Measurements from ENCODE around the gene GPC6. TPM values are rescaled to one million over a fixed set of nuclear protein-coding genes. Genes with fewer than 3 reads are reported as not detected.

Gene GPC6
- total RNA-seq, 3 donors from 2014 or later (not counting 1 experiment from before 2014, with no cell fraction given): not detected

DNA sequence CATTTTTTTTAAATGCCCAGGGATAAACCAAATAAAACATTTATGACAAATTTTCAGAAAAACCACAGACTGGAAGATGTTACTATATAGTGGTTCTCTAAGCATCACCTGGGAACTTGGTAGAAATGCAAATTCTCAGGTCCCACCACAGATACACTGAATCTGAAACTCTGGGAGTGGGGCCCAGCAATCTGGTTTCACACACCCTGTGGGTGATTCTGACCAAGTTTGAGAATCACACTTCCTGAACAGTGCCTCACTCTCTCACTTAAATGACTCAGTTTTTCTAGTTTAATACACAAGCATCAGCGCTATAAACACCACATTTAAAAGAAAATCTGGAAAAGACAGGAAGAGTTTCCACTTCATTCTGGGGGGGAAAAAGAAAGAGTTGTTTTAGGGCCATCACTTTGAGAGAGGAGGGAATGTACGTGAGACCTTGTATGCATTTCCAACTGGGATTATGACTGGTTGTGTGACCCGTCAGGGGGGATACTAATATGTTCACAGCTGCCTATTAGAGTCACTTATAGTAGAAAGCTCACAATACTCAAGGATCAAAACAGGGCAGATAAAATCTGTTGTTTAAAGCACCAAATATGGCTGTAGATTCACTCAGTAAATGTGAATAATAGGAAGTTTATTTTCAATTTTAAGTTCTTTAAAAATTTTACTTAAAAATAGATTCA is 567.7 kb downstream of the GPC6 start:
- H3K27me3 Mint-ChIP-seq (ENCODE audit: low read depth in 2 of 2): no peaks in the 10 kb centered on the region
- no peak overlapping the region for H3K4me3 Mint-ChIP-seq
- no peak for DNase-seq
- no peaks in the 10 kb centered on the region for H3K27me3 ChIP-seq (ENCODE audit: control insufficient read depth, insufficient read depth, low read length)
- peaks cover 3 to 4% of the 10 kb centered on the region in 2 donors for H3K9me3 Mint-ChIP-seq
- H3K36me3 Mint-ChIP-seq: no peaks in the 10 kb centered on the region
- H3K4me1 Mint-ChIP-seq: no peaks in the 10 kb centered on the region
- no peak overlapping the region for H3K27ac ChIP-seq (ENCODE audit: low read length)
- intact Hi-C loops (cut with micrococcal nuclease): no loop called here
- no peaks in the 10 kb centered on the region for H3K36me3 ChIP-seq (ENCODE audit: control insufficient read depth, insufficient read depth, low read length)
- no peak for TF ChIP-seq CTCF (IDR thresholded peaks at IDR 0.05)
- WGBS (ENCODE audit: insufficient coverage): 22% methylated on average over 2 of the region's 3 CpGs
- H3K9me3 ChIP-seq (ENCODE audit: control insufficient read depth, insufficient read depth, low read length): no peaks in the 10 kb centered on the region
- ATAC-seq: peak in 1 of 3 donors; percentile 38
- no peak overlapping the region for H3K27ac Mint-ChIP-seq
- no peak overlapping the region for H3K4me3 ChIP-seq (ENCODE audit: low read length)
- no peaks in the 10 kb centered on the region for H3K4me1 ChIP-seq (ENCODE audit: control insufficient read depth, insufficient read depth, low read length)

- Histone ChIP-seq H3K4me1 (ENCODE audit: control insufficient read depth, insufficient read depth, low read length) (no peaks in the 10 kb centered on the region), H3K36me3 (ENCODE audit: control insufficient read depth, insufficient read depth, low read length) (no peaks in the 10 kb centered on the region), H3K9me3 (ENCODE audit: control insufficient read depth, insufficient read depth, low read length) (no peaks in the 10 kb centered on the region), H3K27ac (ENCODE audit: low read length) (no peak overlapping the region), H3K27me3 (ENCODE audit: control insufficient read depth, insufficient read depth, low read length) (no peaks in the 10 kb centered on the region), H3K4me3 (ENCODE audit: low read length) (no peak overlapping the region)
- TF ChIP-seq CTCF (IDR thresholded peaks at IDR 0.05): no peak
- ATAC-seq: peak in 1 of 3 donors; percentile 42
- Mint-ChIP-seq H3K4me1 (no peaks in the 10 kb centered on the region), H3K27me3 (ENCODE audit: low read depth in 2 of 2) (no peaks in the 10 kb centered on the region), H3K9me3 (peaks cover 2 to 4% of the 10 kb centered on the region in 2 donors), H3K4me3 (no peak overlapping the region), H3K27ac (no peak overlapping the region), H3K36me3 (no peaks in the 10 kb centered on the region)
- intact Hi-C loops (cut with micrococcal nuclease): no loop called here
- WGBS (ENCODE audit: insufficient coverage): 57% methylated on average over 2 of the region's 2 CpGs
- no peak for DNase-seq
These were observed 570.9 kb downstream of the GPC6 start for GRCh38 chr13:93797463-93797862.

- H3K27ac Mint-ChIP-seq: no peak overlapping the region
- H3K27me3 Mint-ChIP-seq (ENCODE audit: low read depth in 2 of 2): no peaks in the 10 kb centered on the region
- no peak for ATAC-seq
- H3K4me3 Mint-ChIP-seq: no peak overlapping the region
- Histone ChIP-seq H3K4me3 (ENCODE audit: low read length) (no peak overlapping the region), H3K4me1 (ENCODE audit: control insufficient read depth, insufficient read depth, low read length) (no peaks in the 10 kb centered on the region), H3K27ac (ENCODE audit: low read length) (no peak overlapping the region), H3K9me3 (ENCODE audit: control insufficient read depth, insufficient read depth, low read length) (no peaks in the 10 kb centered on the region), H3K36me3 (ENCODE audit: control insufficient read depth, insufficient read depth, low read length) (no peaks in the 10 kb centered on the region), H3K27me3 (ENCODE audit: control insufficient read depth, insufficient read depth, low read length) (no peaks in the 10 kb centered on the region)
- intact Hi-C loops (cut with micrococcal nuclease): no loop called here
- DNase-seq: no peak
- no peaks in the 10 kb centered on the region for H3K36me3 Mint-ChIP-seq
- no peaks in the 10 kb centered on the region for H3K4me1 Mint-ChIP-seq
- TF ChIP-seq CTCF (IDR thresholded peaks at IDR 0.05): no peak
- WGBS (ENCODE audit: insufficient coverage): 93% methylated on average over 2 of the region's 3 CpGs
- peaks cover 2 to 7% of the 10 kb centered on the region in 2 donors for H3K9me3 Mint-ChIP-seq
These were observed 573.7 kb downstream of the GPC6 start for GRCh38 chr13:93800342-93800741.

GRCh38 chr13:93805736-93806135 is 579.1 kb downstream of the GPC6 start:
- Mint-ChIP-seq H3K36me3 (no peaks in the 10 kb centered on the region), H3K27me3 (ENCODE audit: low read depth in 2 of 2) (no peaks in the 10 kb centered on the region), H3K4me3 (no peak overlapping the region), H3K9me3 (peaks cover 4% of the 10 kb centered on the region in 2 donors), H3K4me1 (no peaks in the 10 kb centered on the region), H3K27ac (no peak overlapping the region)
- Histone ChIP-seq H3K27me3 (ENCODE audit: control insufficient read depth, insufficient read depth, low read length) (no peaks in the 10 kb centered on the region), H3K4me3 (ENCODE audit: low read length) (no peak overlapping the region), H3K4me1 (ENCODE audit: control insufficient read depth, insufficient read depth, low read length) (no peaks in the 10 kb centered on the region), H3K36me3 (ENCODE audit: control insufficient read depth, insufficient read depth, low read length) (no peaks in the 10 kb centered on the region), H3K27ac (ENCODE audit: low read length) (no peak overlapping the region), H3K9me3 (ENCODE audit: control insufficient read depth, insufficient read depth, low read length) (no peaks in the 10 kb centered on the region)
- intact Hi-C loops (cut with micrococcal nuclease): no loop called here
- ATAC-seq: no peak
- DNase-seq: no peak
- no CpG with 5 or more reads among the region's 2 CpGs for WGBS (ENCODE audit: insufficient coverage)
- TF ChIP-seq CTCF (IDR thresholded peaks at IDR 0.05): no peak

Measured in natural killer cell (primary cell).